Hematopoietic multipotent progenitor cell treated with erythropoietin and hydrocortisone succinate and interleukin-3 and kit ligand, for 4 days (in vitro differentiated cells): ENCODE results near the gene ATF5.
"Not testable (repeated sequence)": the region's sequence is repeated elsewhere in the genome, so short reads cannot be mapped to it uniquely, and the experiment has no call there.

Experiments used
- DNase-seq: peaks from one replicate; pipeline ENCODE4 v3.0.0-alpha.2; 2015

ATF5 gene

DNA sequence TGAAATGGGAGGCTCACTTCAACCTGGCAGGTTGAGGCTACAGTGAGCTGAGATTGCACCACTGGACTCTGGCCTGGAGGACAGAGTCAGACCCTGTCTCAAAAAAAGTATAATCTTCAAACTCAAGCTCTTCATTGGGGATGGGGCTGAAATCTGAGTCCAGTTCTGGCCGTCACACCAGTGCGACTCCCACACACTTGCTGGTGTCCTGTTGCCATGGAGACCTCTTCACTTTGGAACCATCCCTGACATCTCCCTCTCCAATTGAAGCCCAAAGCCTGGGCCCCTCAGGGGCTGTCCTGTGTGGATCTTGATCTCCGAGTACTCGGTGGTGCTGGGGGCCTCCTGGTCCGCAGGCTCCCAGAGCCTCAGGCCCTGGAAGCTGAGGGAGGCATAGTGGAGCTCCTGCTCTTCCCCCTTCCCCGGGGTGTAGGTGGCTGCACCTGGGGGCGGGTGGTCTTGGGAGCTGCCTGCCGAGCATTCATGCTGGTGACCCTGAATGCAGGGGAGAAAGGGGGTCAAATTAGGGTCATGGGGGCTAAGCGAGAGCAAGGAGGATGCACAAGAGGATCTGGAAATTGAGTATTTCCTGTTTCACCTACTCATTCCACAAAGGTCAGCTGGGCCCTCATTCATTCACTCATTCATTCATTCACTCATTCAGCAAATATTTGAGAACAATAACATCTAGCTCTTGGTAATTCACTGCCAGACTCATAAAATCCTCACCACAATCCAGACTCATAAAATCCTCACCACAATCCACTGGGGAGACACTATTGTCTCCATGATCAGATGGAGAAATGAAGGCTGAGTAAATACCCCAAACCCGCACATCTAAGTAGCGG is 21.0 kb downstream of the ATF5 start:
- no peak for DNase-seq

DNA sequence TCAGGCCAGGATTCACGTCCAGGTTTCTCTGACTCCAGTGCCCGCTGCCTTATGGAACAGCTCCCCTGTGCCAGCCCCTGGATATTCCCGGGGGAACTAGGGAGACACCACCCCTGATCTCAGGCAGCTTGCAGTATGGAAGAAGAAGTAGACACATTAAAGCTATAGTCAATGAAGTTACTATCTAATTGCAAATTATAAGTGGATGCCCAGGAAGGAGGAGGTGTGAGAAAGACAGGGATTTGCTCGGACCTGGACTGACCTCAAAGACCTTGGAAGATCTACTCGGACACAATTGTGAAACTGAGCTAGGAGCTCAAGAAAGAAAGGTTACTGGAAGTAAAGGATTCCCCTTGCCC is 21.6 kb downstream of the ATF5 start:
- DNase-seq, result no peak

DNA sequence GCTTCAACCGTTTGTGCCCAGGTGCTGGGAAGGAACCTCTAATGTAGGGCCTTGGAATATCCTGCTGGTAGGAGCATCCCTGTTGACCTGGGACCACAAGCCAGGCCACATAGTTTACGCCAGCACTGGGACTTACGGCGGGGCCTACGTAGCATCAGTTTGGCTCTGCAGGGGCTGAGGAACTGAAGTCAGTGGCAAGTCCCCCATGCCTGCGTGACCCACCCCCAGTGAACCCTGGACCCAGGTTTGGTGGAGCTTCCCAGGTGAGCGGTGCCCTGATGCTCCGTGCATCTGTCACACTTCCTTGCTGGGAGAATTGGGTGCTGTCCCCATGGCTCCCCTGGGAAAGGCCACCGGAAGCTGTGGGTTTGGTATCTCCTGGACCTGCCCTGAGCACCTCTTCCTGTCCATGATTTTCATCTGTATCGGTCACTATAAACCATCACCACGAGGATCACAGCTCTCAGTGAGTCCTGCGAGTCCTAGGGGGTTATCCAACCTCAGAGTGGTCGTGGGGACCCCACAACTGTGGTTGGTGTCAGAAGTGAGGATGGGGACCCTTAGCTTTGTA is 22.0 kb downstream of the ATF5 start:
- no peak for DNase-seq

DNA sequence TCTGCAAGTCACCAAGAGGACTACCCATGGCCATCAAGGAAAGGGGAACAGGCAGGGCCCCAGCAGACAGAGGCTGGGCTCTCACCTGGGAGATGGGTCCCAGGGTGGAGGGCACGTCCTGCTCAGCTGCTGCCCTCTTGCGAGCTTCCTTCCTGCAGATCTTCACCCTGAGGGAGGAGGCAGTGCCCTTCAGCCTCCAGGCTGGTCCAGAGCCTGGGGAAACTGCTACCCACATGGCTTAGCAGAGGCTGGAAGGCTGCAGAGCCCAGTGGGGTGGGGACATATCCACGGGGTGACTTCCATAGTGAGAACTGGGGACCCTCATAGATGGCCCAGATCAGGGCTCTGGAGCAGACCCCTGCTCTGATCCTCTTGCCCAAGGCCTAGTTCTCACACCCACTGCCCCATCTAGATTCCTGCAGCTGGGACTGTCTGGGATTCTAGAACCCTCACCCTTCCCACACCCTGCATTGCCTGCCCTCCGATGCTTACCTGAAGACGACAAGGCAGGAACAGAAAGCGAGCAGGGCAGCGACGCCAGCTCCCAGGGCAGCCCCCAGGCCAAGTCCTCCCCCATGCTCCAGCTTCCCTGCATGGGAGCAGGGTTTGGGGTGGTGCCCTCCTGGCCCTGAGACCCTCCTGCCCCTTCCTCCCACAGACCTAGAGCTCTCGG is 22.9 kb downstream of the ATF5 start:
- no peak for DNase-seq

DNA sequence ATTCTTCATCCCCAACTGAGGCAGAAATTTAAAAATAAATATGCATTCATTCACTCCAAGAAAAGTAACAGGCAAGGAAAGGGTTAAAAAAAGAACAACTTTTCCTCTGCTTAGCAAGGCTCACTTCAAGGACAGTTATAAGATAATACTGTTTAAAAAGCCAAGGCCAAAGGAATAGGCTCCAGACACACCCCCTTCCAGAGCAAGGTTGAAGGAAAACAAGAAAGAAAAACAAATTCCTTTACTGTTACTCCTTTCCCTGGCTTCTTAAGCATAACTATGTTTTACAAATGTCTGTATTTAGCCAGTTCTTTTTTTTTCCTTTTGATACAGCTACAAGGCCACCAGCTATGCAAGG is 23.5 kb downstream of the ATF5 start:
- no peak for DNase-seq

DNA sequence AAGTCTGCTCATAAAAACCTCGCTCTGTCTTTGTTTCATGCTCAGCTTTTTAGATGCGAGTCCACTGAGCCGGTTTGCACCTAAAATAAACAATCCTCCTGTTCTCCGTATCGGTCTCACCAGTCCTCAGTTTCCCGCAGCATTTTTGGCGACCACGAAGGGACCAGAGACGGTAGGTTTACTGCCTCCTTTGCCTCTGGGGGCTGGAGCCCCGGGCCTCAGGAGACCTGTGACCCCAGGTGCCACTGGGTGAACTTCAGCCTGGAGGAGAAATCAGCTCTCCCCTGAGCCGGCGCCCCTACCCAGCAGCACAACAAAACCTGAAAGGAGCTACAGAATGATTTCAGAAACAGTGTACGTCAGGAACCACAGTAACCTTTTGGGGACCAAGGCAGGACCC is 23.9 kb downstream of the ATF5 start:
- no peak for DNase-seq

DNA sequence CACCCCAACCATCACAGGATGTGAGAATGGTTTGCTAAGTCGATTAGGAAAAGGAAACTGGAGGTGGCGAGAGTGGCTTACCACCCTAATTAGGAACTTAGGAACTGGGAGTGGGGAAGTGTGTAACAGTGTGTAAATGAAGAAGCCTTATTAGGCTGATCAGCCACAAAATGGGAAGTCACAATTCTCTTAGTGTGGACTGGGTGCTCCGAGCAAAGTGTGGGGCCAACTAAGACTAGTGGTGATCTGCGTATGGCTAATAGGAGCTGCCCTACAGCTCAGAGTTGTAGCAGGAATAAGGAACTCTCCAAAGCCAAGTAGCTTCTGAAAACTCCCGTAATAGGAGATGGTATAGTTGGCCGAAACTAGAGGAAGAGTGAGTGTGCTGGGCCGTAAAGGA is 24.4 kb downstream of the ATF5 start:
- no peak for DNase-seq

DNA sequence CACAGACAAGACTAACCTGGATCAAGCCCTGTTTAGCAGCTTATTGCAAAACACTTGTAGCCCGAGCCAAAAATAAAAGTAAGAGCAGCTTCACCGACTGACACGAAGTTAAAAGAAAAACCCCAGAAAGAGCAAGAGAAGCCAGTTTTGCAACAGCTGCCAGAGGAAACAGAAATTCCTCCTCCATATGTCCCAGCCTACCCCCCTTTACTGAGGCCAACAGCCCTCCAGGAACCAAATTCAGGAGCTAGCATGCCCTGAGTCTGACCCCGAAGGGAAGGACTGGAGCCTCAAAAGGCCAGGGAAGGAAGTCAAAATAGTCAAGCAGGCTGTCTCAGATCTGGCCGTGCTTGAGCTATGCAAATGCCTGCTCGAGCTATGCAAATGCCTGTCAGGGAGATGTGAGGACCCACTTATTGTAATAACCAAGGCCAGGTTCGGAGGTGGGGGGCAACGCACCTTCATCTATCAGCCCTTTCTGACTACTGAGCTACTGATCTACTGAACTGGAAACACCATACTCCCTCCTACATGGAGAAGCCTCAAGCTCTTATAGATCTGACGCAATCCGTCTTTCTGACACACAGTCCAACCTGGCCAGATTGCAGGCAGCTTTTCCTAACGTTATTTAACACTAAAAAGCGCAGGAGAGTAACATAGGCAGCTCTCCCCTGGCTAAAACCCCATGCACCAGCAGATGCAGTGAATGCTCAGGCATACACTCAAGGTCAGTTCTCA is 25.3 kb downstream of the ATF5 start:
- DNase-seq, result no peak

DNA sequence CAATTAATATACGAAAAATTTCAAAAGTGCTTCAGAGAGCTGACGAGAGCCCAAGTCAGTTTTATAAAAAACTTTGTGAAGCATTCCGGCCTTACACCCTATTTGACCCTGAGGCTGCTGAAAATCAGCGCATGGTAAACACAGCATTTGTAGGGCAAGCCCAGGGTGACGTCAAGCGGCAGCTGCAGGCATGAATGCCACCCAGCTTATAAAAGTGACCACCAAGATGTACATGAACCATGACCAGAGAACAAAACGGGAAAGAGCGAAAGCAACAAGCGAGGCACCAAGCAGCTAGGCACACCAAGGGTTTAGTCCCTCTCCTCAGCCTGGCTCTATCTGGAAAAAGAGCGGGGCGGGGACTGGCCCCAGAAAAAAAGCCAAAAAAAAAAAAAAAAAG is 25.9 kb downstream of the ATF5 start:
- DNase-seq, result no peak

DNA sequence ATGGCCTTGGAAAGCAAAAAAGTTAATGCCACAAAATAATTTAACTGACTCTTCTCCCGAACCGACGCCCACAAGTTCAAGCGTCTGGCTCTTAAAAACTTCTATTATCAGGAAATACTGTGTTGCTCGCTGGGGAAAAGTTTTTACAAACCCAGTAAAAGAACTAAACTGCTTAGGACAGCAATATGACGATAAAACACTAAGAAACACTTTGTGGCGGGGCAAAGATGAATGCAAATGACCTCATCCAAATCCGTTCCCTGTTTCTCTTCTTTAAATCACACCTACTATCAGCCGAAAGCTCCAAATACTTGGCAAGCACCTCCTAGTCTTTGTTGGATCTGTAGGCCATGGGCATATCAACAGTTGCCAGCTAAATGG is 27.1 kb downstream of the ATF5 start:
- DNase-seq, result no peak

DNA sequence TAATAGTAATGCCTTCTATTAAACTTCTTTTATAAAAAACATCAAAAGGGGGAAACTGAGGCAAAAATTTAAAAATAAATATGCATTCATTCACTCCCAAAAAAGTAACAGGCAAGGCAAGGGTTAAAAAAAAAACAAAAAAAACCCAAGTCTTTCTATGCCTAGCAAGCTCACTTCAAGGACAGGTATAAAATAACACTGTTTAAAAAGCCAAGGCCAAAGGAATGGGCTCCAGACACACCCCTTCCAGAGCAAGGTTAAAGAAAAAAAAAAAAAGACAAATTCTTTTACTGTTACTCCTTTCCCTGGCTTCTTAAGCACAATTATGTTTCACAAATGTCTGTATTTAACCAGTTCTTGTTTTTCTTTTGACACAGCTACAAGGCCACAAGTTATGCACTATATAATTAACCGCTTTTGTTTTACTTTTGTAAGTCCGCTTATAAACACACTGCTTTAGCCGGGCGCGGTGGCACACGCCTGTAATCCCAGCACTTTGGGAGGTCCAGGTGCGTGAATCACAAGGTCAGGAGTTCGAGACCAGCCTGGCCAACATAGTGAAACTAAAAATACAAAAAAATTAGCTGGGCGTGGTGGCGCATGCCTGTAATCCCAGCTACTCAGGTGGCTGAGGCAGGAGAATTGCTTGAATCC is 28.4 kb downstream of the ATF5 start:
- DNase-seq, result no peak

DNA sequence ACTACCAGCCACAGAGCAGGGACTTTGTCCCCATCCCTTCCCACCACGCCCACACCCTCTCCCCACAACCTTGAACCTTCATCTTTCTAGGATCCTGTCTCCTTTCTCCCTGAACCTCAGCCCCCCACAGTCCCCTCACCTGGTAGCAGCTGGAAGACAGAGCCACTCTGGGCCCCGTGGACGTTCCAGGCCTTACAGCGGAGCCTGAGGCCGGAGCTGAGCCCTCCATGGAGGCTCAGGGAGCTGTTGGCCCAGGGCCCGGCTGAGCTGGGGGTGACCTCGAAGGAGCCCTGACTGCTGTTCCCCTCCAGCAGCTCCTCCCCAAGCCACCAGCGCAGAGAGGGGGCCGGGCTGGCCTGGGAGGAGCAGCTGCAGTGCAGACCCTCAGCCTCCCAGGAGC is 29.1 kb downstream of the ATF5 start:
- not testable (repeated sequence) for DNase-seq

DNA sequence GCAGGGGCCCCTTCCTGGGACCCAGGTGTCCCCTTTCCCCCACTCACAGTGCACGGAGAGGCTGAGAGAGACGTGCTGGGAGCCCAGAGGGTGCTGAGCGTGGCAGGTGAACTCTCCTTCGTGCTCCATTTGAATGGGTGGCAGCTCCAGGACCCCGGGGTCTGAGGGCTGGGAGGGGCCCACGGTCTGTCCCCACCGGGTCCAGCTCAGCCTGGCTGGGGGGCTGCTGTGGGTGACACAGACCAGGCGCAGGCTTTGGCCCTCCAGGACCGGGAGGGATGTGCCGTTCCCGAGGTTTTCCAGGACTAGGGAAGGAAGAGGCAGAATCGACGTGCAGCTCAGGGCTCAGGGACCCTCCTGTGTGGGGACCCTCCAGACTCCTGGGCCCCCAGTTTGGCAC is 29.6 kb downstream of the ATF5 start:
- DNase-seq, result not testable (repeated sequence)

DNA sequence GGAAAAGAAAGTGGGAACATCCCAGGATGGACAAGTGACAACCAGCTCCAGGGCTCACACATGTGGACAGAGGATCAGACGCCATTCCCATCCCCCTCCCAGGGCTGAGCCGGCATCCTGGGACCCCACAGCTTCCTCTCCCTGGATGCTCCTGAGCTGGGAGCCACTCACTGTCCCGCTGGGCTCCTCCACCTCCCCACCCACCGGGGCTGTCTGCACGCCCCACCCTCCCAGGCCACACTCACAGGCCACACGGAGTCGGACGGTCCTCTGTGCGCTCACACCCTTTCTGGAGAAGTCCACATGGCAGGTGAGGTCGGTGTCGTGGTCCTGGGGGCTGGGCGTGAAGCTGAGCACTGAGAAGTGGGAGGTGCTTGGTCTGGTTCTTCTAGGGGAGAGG is 30.9 kb downstream of the ATF5 start:
- DNase-seq, result not testable (repeated sequence)

DNA sequence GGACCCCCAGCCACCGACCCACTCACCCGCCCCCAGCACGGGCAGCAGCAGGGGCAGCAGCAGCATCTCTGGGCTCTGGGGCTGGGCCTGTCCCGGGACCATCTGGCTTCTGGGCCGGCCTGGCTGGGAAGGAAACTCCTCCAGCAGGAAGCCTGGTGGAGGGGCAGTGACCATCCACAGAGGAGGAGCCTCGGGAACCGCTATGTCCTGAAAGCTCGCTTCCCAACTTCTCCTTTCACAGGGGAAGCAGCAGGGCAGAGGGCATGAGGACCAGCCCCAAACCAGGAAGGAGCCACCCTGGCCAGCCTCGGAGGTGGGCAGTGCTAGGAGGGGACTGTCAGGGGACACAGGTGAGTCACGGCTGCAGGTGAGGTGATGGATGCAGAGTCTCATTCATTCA is 32.0 kb downstream of the ATF5 start, which contains the start of gene SIGLEC11:
Gene SIGLEC11, minus strand, starts transcription at position 193 of the 400 bp plus-strand sequence. Its CDS starts 91 bp downstream, at position 102.
- DNase-seq, result not testable (repeated sequence)

DNA sequence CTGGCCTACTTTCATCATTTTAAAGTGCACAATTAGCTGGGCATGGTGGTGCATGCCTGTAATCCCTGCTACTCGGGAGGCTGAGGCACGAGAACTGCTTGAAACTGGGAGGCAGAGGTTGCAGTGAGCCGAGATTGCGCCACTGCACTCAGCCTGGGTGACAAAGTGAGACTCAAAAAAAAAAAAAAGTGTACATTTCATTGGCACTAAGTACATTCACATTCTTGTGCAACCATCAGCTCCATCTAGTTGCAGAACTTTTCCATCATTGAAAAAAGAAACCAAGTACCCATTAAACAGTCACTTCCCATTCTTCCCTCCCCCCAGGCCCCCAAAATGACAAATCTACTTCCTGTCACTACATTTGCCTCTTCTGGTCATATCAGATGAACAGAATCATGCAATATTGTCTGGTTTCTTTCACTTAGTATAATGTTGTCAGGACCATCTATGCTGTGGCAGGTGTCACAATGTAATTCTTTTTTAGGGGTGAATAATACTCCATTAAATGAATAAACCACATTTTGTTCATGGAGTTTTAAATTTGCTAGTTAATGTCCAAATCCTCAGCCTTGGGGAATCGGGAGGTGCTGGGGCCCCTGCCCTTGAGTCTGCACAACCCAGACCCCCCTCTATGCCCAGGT is 39.4 kb downstream of the ATF5 start:
- DNase-seq, result peak; percentile 59

DNA sequence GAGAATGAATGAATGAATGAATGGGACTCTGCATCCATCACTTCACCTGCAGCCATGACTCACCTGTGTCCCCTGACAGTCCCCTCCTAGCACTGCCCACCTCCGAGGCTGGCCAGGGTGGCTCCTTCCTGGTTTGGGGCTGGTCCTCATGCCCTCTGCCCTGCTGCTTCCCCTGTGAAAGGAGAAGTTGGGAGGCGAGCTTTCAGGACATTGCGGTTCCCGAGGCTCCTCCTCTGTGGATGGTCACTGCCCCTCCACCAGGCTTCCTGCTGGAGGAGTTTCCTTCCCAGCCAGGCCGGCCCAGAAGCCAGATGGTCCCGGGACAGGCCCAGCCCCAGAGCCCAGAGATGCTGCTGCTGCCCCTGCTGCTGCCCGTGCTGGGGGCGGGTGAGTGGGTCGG is 40.4 kb downstream of the ATF5 start:
- not testable (repeated sequence) for DNase-seq

DNA sequence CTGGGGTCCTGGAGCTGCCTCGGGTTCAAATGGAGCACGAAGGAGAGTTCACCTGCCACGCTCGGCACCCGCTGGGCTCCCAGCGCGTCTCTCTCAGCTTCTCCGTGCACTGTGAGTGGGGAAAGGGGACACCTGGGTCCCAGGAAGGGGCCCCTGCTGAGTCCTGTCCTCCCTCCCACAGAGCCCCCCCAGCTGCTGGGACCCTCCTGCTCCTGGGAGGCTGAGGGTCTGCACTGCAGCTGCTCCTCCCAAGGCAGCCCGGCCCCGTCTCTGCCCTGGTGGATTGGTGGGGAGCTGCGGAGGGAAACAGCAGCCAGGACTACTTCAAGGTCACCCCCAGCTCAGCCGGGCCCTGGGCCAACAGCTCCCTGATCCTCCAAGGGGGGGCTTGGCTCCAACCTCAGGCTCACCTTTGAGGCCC is 43.0 kb downstream of the ATF5 start:
- DNase-seq, result no peak

DNA sequence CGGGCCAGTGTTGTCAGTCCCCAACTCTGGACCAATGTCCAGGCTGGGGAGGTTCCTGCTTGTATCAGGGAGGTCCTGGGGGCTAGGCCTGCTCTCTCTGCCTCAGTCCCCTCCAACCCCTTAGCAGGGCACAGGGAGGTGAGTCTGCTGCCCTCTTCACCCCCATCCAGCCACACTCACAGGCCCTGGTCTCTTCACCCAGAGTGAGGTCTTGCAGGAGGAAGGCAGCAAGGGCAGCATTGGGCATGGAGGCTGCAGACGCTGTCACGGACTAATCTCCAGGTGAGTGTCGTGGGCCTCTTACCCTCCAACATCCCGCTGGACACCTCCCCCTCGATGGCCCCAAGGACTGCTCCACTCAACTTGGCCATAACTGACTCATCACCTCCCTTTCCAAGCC is 43.8 kb downstream of the ATF5 start:
- DNase-seq, result no peak

DNA sequence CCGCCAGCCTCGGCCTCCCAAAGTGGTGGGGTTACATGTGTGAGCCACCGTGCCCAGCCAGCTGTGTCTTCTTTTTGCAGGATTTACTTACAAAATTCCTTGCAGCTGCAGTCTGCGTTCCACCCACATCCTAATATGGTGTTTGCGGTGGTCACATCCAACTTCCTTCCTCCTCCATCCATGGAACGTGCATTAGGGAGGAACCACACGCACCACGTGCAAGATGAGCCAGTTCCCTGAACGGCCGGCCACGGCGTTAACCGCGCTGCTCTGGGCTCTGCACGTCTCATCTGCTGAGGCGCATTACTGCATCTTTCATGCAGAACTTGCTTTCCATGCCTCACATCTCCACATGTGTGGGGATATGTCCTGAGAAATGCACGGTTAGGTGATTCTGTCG is 45.0 kb downstream of the ATF5 start:
- no peak for DNase-seq

DNA sequence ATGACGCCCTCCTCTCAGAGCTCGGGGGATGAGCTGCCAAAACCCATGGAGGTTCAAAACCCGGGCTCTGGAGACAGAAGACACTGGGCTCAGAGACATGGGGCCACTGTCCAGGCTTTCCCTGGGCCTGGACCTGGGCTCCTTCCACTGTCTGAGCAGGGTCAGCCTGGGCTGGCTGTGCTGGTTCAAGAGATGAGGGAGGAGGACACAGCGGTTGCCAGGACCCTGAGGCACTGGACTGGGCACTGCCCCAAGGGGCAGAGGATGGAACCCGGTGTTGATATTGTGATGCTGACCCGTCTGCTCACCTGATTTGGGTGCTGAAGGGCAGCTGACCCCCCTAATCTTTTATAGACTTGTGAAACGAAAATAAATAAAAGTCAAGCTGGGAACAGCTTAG is 46.0 kb downstream of the ATF5 start:
- DNase-seq, result no peak

DNA sequence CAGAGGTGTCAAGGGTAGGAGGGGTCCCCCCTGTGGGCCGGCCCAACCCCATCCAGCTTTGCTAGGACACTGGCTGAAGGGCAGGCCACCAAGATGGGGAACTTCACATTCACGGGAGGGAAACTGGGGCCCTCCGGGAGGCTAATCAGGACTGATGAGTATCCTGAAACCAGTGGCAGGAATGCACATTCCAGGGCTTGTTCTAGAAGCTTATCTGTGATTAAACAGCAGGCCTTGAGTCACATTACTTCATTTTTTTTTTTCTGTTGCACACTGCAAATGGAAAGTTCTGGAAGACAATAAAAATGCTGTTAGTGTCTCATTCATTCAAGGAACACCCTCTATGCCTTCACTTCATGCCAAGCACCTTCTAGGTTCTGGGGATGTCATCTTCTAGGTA is 47.5 kb downstream of the ATF5 start:
- no peak for DNase-seq

DNA sequence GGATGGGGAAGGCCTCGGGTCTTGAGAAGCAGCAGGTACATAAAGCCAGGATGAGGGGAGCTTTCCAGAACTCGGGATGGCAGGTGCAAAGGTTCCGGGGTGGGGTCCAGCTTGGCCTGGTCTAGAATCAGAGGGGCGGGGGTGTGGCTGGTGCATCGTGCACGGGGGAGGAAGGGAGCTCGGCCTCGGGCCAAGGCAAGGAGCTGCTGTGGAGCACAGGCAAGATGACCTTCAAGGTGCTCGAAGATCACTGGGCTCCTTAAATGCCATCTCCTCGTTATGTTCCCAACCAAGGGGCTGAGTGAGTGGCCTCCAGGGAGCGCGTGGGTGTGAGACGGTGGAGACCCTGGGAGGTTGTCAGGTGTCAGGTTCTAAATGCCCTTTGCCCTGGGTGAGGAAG is 48.1 kb downstream of the ATF5 start:
- DNase-seq, result no peak
